HepG2 (cell line): ENCODE results near the gene ASB3. TPM values are rescaled to one million over a fixed set of nuclear protein-coding genes. Genes with fewer than 3 reads are reported as not detected.

Experiments used
- BHLHE40 ChIP-seq: IDR thresholded peaks from 2 replicates; pipeline ENCODE4 v1.6.1; 2011; ENCODE audit warnings: low read length, improper control_type of control experiment
- CENPT ChIP-seq: sonication (generic); formaldehyde crosslinking; IDR thresholded peaks from 2 replicates; pipeline ENCODE4 v1.8.0; 2022; ENCODE audit warnings: low read depth, mild to moderate bottlenecking, moderate library complexity, missing genetic modification reagents
- CREBL2 ChIP-seq: sonication (generic); formaldehyde crosslinking; IDR thresholded peaks from 2 replicates; pipeline ENCODE4 v1.8.1; 2023; ENCODE audit warnings: missing genetic modification reagents, mild to moderate bottlenecking, borderline replicate concordance
- FOXK1 ChIP-seq: sonication (generic); formaldehyde crosslinking; IDR thresholded peaks from 2 replicates; pipeline ENCODE4 v1.4.0; 2020; ENCODE audit warnings: low read depth, missing genetic modification reagents, borderline replicate concordance
- FOXO1 ChIP-seq: sonication (generic); formaldehyde crosslinking; IDR thresholded peaks from 2 replicates; pipeline ENCODE4 v1.4.0; 2020; ENCODE audit warnings: missing genetic modification reagents
- JUNB ChIP-seq: sonication (generic); formaldehyde crosslinking; IDR thresholded peaks from 2 replicates; pipeline ENCODE4 v1.8.0; 2022; ENCODE audit warnings: missing genetic modification reagents, mild to moderate bottlenecking, borderline replicate concordance
- JUND ChIP-seq: sonication (generic); formaldehyde crosslinking; IDR thresholded peaks from 2 replicates; pipeline ENCODE4 v1.8.0; 2022; ENCODE audit warnings: mild to moderate bottlenecking, missing genetic modification reagents
- MEIS2 ChIP-seq: sonication (generic); formaldehyde crosslinking; IDR thresholded peaks from 2 replicates; pipeline ENCODE4 v1.9.0; 2021; ENCODE audit warnings: mild to moderate bottlenecking, missing genetic modification reagents
- MXI1 ChIP-seq: IDR thresholded peaks from 3 replicates; pipeline ENCODE4 v1.6.1; 2012; ENCODE audit warnings: low read depth, low read length, inconsistent platforms, borderline replicate concordance
- NCOA2 ChIP-seq: sonication (generic); formaldehyde crosslinking; IDR thresholded peaks from 2 replicates; pipeline ENCODE4 v1.8.0; 2022; ENCODE audit warnings: inconsistent platforms
- POLR2G ChIP-seq: fragments of 200-400 bp; formaldehyde crosslinking; IDR thresholded peaks from 2 replicates; pipeline ENCODE4 v1.6.1; 2018; ENCODE audit warnings: mild to moderate bottlenecking, low read depth, low read length, moderate library complexity
- SKIL ChIP-seq: sonication (generic); formaldehyde crosslinking; IDR thresholded peaks from 2 replicates; pipeline ENCODE4 v1.8.0; 2022; ENCODE audit warnings: missing genetic modification reagents, mild to moderate bottlenecking, moderate library complexity, borderline replicate concordance
- ZBTB1 ChIP-seq: sonication (generic); formaldehyde crosslinking; IDR thresholded peaks from 2 replicates; pipeline ENCODE4 v1.4.0; 2020; ENCODE audit warnings: missing genetic modification reagents, borderline replicate concordance
- ZNF441 ChIP-seq: sonication (generic); formaldehyde crosslinking; IDR thresholded peaks from 2 replicates; pipeline ENCODE4 v1.7.0; 2021; ENCODE audit warnings: missing genetic modification reagents, borderline replicate concordance
- ZNF75D ChIP-seq: sonication (generic); formaldehyde crosslinking; IDR thresholded peaks from 2 replicates; pipeline ENCODE4 v1.8.1; 2023; ENCODE audit warnings: missing genetic modification reagents, mild to moderate bottlenecking, borderline replicate concordance
- ZSCAN29 ChIP-seq: sonication (generic); formaldehyde crosslinking; conservative IDR thresholded peaks from 2 replicates; pipeline ENCODE4 v1.4.0; 2020; ENCODE audit warnings: mild to moderate bottlenecking, missing genetic modification reagents
- polyA plus RNA-seq, 8 experiments: library from polyadenylated mRNA; depleted of rRNA in 3 of 8; stranded (reverse) in 7 of 8; unstranded in 1 of 8; fragments of >200 nt; fragmentation: Illumina TruSeq in 4 of 8; extraction: Trizol in 4 of 8; gene quantifications; 2 replicates each; pipeline versions ENCODE4 v1.2.1 to v1.2.3, GENCODE V29; 2011 to 2016; ENCODE audit warnings: low read depth in 4 of 8, missing spikeins in 1 of 8, mixed read lengths in 1 of 8; ENCODE audit not compliant: insufficient read depth in 1 of 8
- total RNA-seq, 5 experiments: library from RNA; depleted of rRNA; stranded (reverse); fragments of >200 nt; fragmentation: Illumina TruSeq; extraction: Trizol; gene quantifications; 2 replicates each; pipeline ENCODE4 v1.2.3, GENCODE V29; 2016; ENCODE audit warnings: low read depth in 1 of 5
- TF ChIP-seq, protein P1 (sequence below): sonication (generic); formaldehyde crosslinking; IDR thresholded peaks from 2 replicates; pipeline ENCODE4 v1.4.0; 2020; ENCODE audit warnings: mild to moderate bottlenecking, missing genetic modification reagents, borderline replicate concordance
- TF ChIP-seq, protein P2 (sequence below): sonication (generic); formaldehyde crosslinking; IDR thresholded peaks from 2 replicates; pipeline ENCODE4 v1.4.0; 2020; ENCODE audit warnings: missing genetic modification reagents, mild to moderate bottlenecking, borderline replicate concordance

Gene ASB3
- total and polyA plus RNA-seq, 2 of the 13 experiments (the other 11 are each of a cell fraction or from before 2014, with no cell fraction given): 40.1 to 41.8 TPM

DNA sequence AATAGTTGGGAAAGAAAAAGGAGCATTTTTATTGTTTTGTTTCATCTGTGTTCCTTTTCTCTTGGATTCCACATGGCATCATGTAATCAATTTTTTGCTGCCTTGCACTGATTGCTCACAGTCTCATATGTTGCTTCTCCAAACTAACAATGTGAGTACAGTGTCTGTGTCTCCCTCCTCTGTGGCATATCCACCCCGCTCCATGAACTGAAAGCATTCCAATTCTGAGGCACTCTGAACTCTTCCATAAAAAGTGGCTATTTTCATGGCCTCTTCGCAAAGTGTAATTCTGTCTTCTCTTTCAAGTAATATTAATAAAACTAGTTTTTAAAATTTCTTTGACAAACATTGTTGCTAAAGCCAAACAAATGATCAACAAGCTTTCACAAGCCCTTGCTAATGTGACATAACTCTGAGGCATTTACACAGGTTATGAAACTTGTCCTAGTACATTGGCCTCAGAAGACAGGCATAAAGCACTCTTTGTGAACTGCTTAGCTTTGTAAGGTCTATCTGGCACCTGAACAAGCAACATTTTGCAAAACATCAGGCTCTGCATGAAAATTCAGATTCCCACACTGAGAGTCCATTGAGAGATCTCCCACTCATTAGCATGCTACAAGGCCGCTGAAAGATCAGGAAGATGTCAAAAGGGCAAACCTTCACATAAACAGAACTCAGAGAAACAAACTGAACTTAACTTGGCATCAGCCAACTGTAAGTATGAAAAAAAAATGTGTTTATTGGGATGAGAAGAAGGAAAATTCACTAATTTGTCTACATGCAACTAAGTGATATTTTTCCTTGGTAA is 40.0 kb upstream of the ASB3 start (continued):
- TF ChIP-seq, protein P1, sequence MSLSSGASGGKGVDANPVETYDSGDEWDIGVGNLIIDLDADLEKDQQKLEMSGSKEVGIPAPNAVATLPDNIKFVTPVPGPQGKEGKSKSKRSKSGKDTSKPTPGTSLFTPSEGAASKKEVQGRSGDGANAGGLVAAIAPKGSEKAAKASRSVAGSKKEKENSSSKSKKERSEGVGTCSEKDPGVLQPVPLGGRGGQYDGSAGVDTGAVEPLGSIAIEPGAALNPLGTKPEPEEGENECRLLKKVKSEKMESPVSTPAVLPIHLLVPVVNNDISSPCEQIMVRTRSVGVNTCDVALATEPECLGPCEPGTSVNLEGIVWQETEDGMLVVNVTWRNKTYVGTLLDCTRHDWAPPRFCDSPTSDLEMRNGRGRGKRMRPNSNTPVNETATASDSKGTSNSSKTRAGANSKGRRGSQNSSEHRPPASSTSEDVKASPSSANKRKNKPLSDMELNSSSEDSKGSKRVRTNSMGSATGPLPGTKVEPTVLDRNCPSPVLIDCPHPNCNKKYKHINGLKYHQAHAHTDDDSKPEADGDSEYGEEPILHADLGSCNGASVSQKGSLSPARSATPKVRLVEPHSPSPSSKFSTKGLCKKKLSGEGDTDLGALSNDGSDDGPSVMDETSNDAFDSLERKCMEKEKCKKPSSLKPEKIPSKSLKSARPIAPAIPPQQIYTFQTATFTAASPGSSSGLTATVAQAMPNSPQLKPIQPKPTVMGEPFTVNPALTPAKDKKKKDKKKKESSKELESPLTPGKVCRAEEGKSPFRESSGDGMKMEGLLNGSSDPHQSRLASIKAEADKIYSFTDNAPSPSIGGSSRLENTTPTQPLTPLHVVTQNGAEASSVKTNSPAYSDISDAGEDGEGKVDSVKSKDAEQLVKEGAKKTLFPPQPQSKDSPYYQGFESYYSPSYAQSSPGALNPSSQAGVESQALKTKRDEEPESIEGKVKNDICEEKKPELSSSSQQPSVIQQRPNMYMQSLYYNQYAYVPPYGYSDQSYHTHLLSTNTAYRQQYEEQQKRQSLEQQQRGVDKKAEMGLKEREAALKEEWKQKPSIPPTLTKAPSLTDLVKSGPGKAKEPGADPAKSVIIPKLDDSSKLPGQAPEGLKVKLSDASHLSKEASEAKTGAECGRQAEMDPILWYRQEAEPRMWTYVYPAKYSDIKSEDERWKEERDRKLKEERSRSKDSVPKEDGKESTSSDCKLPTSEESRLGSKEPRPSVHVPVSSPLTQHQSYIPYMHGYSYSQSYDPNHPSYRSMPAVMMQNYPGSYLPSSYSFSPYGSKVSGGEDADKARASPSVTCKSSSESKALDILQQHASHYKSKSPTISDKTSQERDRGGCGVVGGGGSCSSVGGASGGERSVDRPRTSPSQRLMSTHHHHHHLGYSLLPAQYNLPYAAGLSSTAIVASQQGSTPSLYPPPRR (CRISPR knock-in tag): peak; percentile 89
- TF ChIP-seq SKIL (CRISPR knock-in tag): peak; percentile 87; the same call in 1 of the 2 replicates
- TF ChIP-seq FOXK1 (CRISPR knock-in tag): peak; percentile 98
- TF ChIP-seq FOXO1 (CRISPR knock-in tag): peak; percentile 99
- TF ChIP-seq CENPT: no peak
- no peak for TF ChIP-seq CREBL2
- TF ChIP-seq JUND: no peak; the same call in 1 of the 2 replicates
- peak; percentile 96 for TF ChIP-seq ZSCAN29 (CRISPR knock-in tag)
- peak; percentile 41; the same call in 1 of the 3 replicates for TF ChIP-seq MXI1
- TF ChIP-seq NCOA2 (CRISPR knock-in tag): peak; percentile 100
- TF ChIP-seq POLR2G: peak; percentile 47; the same call in 1 of the 2 replicates
- peak; percentile 83 for TF ChIP-seq BHLHE40
- TF ChIP-seq JUNB (CRISPR knock-in tag): peak; percentile 81; the same call in 1 of the 2 replicates
- TF ChIP-seq ZBTB1: no peak
- TF ChIP-seq ZNF441 (CRISPR knock-in tag): peak; percentile 69
- TF ChIP-seq MEIS2: peak; percentile 92
- TF ChIP-seq, protein P2, sequence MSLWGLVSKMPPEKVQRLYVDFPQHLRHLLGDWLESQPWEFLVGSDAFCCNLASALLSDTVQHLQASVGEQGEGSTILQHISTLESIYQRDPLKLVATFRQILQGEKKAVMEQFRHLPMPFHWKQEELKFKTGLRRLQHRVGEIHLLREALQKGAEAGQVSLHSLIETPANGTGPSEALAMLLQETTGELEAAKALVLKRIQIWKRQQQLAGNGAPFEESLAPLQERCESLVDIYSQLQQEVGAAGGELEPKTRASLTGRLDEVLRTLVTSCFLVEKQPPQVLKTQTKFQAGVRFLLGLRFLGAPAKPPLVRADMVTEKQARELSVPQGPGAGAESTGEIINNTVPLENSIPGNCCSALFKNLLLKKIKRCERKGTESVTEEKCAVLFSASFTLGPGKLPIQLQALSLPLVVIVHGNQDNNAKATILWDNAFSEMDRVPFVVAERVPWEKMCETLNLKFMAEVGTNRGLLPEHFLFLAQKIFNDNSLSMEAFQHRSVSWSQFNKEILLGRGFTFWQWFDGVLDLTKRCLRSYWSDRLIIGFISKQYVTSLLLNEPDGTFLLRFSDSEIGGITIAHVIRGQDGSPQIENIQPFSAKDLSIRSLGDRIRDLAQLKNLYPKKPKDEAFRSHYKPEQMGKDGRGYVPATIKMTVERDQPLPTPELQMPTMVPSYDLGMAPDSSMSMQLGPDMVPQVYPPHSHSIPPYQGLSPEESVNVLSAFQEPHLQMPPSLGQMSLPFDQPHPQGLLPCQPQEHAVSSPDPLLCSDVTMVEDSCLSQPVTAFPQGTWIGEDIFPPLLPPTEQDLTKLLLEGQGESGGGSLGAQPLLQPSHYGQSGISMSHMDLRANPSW: 0 out of 2 replicates have a peak, but pooled peaks have one; percentile 14
- TF ChIP-seq ZNF75D (CRISPR knock-in tag): no peak
